ENCODE data around the gene GLIS1.

GLIS1 gene

GRCh38 chr1:53739109-53739681 is at the start of gene GLIS1:
Gene GLIS1 (minus strand): TSS chr1:53739164. CDS start chr1:53738064, 1,100 bp downstream.
- TF ChIP-seq PKNOX1 (IDR thresholded peaks at IDR 0.05) (peak; percentile 87), ARNT (IDR thresholded peaks at IDR 0.05) (no peak), ZNF384 (IDR thresholded peaks at IDR 0.05) (no peak)
- CTCF ChIA-PET: no interaction called here
- DNase-seq (ENCODE audit: extremely low spot score): peak; percentile 98
- POLR2A ChIA-PET: no interaction called here

- TF ChIP-seq L3MBTL2 (conservative IDR thresholded peaks at IDR 0.05) (no peak), SP1 (IDR thresholded peaks at IDR 0.05) (no peak), HDGF (IDR thresholded peaks at IDR 0.05; ENCODE audit: borderline replicate concordance) (no peak), CTBP1 (IDR thresholded peaks at IDR 0.05; ENCODE audit: borderline replicate concordance) (no peak), ELF4 (IDR thresholded peaks at IDR 0.05) (no peak), BHLHE40 (IDR thresholded peaks at IDR 0.05; ENCODE audit: borderline replicate concordance) (no peak), TARDBP (IDR thresholded peaks at IDR 0.05) (no peak), SUZ12 (IDR thresholded peaks at IDR 0.05) (no peak), FOXA1 (IDR thresholded peaks at IDR 0.05) (no peak), ZNF384 (IDR thresholded peaks at IDR 0.05) (no peak), FOXM1 (IDR thresholded peaks at IDR 0.05; ENCODE audit: borderline replicate concordance) (no peak), PKNOX1 (IDR thresholded peaks at IDR 0.05) (no peak), FOXK2 (IDR thresholded peaks at IDR 0.05) (no peak)
- DNase-seq (ENCODE audit: extremely low spot score): no peak
- CTCF ChIA-PET: interaction anchor here (0.6 to 0.7 kb wide), 2 partner anchors 34 to 294 kb away, joined by 3 read pairs; no protein-coding TSS in a partner anchor
- POLR2A ChIA-PET: no interaction called here
These were observed 48.7 kb upstream of the GLIS1 start for GRCh38 chr1:53787655-53788054.

GRCh38 chr1:53783056-53783455 is 44.1 kb upstream of the GLIS1 start:
- no peak for DNase-seq (ENCODE audit: extremely low spot score)
- ChIA-PET POLR2A (no interaction called here), CTCF (no interaction called here)
- TF ChIP-seq ZNF384 (IDR thresholded peaks at IDR 0.05) (no peak), BHLHE40 (IDR thresholded peaks at IDR 0.05; ENCODE audit: borderline replicate concordance) (no peak), HDGF (IDR thresholded peaks at IDR 0.05; ENCODE audit: borderline replicate concordance) (no peak), SUZ12 (IDR thresholded peaks at IDR 0.05) (no peak), FOXA1 (IDR thresholded peaks at IDR 0.05) (no peak), ARNT (IDR thresholded peaks at IDR 0.05) (no peak), FOXM1 (IDR thresholded peaks at IDR 0.05; ENCODE audit: borderline replicate concordance) (no peak), LEF1 (IDR thresholded peaks at IDR 0.05; ENCODE audit: borderline replicate concordance) (no peak), SP1 (IDR thresholded peaks at IDR 0.05) (no peak), PKNOX1 (IDR thresholded peaks at IDR 0.05) (no peak), CTBP1 (IDR thresholded peaks at IDR 0.05; ENCODE audit: borderline replicate concordance) (no peak), NFRKB (IDR thresholded peaks at IDR 0.05) (no peak), TARDBP (IDR thresholded peaks at IDR 0.05) (no peak)

GRCh38 chr1:53781654-53782053 is 42.7 kb upstream of the GLIS1 start:
- ChIA-PET CTCF (no interaction called here), POLR2A (no interaction called here)
- no peak for DNase-seq (ENCODE audit: extremely low spot score)
- TF ChIP-seq ELF4 (IDR thresholded peaks at IDR 0.05) (no peak), FOXA1 (IDR thresholded peaks at IDR 0.05) (no peak), BHLHE40 (IDR thresholded peaks at IDR 0.05; ENCODE audit: borderline replicate concordance) (no peak), PKNOX1 (IDR thresholded peaks at IDR 0.05) (no peak)

GRCh38 chr1:53777272-53777671 is 38.3 kb upstream of the GLIS1 start:
- ChIA-PET POLR2A (no interaction called here), CTCF (no interaction called here)
- TF ChIP-seq SUZ12 (IDR thresholded peaks at IDR 0.05) (no peak), ELF4 (IDR thresholded peaks at IDR 0.05) (no peak), HDGF (IDR thresholded peaks at IDR 0.05; ENCODE audit: borderline replicate concordance) (no peak), LEF1 (IDR thresholded peaks at IDR 0.05; ENCODE audit: borderline replicate concordance) (no peak), NFRKB (IDR thresholded peaks at IDR 0.05) (no peak), SP1 (IDR thresholded peaks at IDR 0.05) (no peak), BHLHE40 (IDR thresholded peaks at IDR 0.05; ENCODE audit: borderline replicate concordance) (no peak), FOXA1 (IDR thresholded peaks at IDR 0.05) (no peak), FOXM1 (IDR thresholded peaks at IDR 0.05; ENCODE audit: borderline replicate concordance) (no peak), FOXK2 (IDR thresholded peaks at IDR 0.05) (no peak), L3MBTL2 (conservative IDR thresholded peaks at IDR 0.05) (no peak), ZNF384 (IDR thresholded peaks at IDR 0.05) (no peak)
- no peak for DNase-seq (ENCODE audit: extremely low spot score)

- TF ChIP-seq NFRKB (IDR thresholded peaks at IDR 0.05): no peak
- no peak for TF ChIP-seq ELF4 (IDR thresholded peaks at IDR 0.05)
- no peak for TF ChIP-seq L3MBTL2 (conservative IDR thresholded peaks at IDR 0.05)
- no peak for TF ChIP-seq BHLHE40 (IDR thresholded peaks at IDR 0.05; ENCODE audit: borderline replicate concordance)
- TF ChIP-seq ZNF384 (IDR thresholded peaks at IDR 0.05): no peak
- ChIA-PET POLR2A (no interaction called here), CTCF (no interaction called here)
- DNase-seq (ENCODE audit: extremely low spot score): no peak
These were observed 32.7 kb upstream of the GLIS1 start for GRCh38 chr1:53771648-53772047.
